ENCODE results near the gene PPP5C. TPM values are rescaled to one million over a fixed set of nuclear protein-coding genes. Genes with fewer than 3 reads are reported as not detected.

PPP5C gene
- total RNA-seq, 1 experiment from 2014 or later = 79.9 TPM

DNA sequence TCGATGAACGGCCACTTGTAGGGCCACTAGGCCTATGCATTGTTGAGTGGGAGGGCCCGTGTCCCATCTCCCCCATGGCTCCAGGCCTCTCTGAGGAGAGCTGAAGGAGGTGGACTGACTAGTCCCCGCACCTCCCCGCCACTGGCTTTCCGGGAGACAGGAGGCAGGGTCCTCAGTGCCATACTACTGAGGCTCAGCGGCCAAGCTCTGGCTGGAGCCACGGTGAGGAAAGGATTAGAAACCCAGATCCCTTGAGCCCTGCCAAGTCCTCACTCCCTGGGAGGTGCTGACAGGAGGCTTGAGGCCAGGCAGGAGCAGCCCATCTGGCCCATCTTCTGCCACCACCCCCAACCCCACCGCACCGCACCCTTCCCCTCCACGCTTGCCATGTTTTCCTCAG is 37.5 kb downstream of the PPP5C start:
- Histone ChIP-seq H3K36me3 (ENCODE audit: low read depth, low read length) (peaks cover 10% of the 10 kb centered on the region), H2AFZ (ENCODE audit: low read length) (no peak overlapping the region), H3K27me3 (ENCODE audit: low read length) (no peaks in the 10 kb centered on the region), H3K9me3 (ENCODE audit: low read length) (no peaks in the 10 kb centered on the region), H3K4me2 (ENCODE audit: low read length) (no peak overlapping the region), H4K20me1 (ENCODE audit: low read length) (0 out of 2 replicates have a peak, but pooled peaks cover 4% of the 10 kb centered on the region), H3F3A (ENCODE audit: low read length, unreplicated experiment) (no peaks in the 10 kb centered on the region), H3K79me2 (ENCODE audit: low read length) (peaks cover 10% of the 10 kb centered on the region; the same call in 1 of the 2 replicates), H3K4me3 (ENCODE audit: low read length) (no peak overlapping the region), H3K9me2 (replicated peaks; ENCODE audit: low read length) (no peaks in the 10 kb centered on the region), H3K4me1 (ENCODE audit: insufficient read depth, low read length) (no peaks in the 10 kb centered on the region), H3K27ac (ENCODE audit: low read length) (no peak overlapping the region), H3K9ac (ENCODE audit: low read length) (no peak overlapping the region)
- TF ChIP-seq EZH2 (IDR thresholded peaks at IDR 0.05; ENCODE audit: low read length, unreplicated experiment) (no peak), EZH2phosphoT487 (IDR thresholded peaks at IDR 0.05; ENCODE audit: borderline replicate concordance, low read length) (no peak)
- TF ChIP-seq, protein P1, sequence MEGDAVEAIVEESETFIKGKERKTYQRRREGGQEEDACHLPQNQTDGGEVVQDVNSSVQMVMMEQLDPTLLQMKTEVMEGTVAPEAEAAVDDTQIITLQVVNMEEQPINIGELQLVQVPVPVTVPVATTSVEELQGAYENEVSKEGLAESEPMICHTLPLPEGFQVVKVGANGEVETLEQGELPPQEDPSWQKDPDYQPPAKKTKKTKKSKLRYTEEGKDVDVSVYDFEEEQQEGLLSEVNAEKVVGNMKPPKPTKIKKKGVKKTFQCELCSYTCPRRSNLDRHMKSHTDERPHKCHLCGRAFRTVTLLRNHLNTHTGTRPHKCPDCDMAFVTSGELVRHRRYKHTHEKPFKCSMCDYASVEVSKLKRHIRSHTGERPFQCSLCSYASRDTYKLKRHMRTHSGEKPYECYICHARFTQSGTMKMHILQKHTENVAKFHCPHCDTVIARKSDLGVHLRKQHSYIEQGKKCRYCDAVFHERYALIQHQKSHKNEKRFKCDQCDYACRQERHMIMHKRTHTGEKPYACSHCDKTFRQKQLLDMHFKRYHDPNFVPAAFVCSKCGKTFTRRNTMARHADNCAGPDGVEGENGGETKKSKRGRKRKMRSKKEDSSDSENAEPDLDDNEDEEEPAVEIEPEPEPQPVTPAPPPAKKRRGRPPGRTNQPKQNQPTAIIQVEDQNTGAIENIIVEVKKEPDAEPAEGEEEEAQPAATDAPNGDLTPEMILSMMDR (conservative IDR thresholded peaks at IDR 0.05; ENCODE audit: low read depth, low read length) = no peak
- CTCF ChIA-PET = no interaction called here
- ATAC-seq (no peak), DNase-seq (no peak)
- POLR2A ChIA-PET (ENCODE audit: unreplicated experiment) = no interaction called here
- intact Hi-C loops (cut with micrococcal nuclease) = no loop called here
- no TSS peak for BruUV-seq (replicated peaks)

DNA sequence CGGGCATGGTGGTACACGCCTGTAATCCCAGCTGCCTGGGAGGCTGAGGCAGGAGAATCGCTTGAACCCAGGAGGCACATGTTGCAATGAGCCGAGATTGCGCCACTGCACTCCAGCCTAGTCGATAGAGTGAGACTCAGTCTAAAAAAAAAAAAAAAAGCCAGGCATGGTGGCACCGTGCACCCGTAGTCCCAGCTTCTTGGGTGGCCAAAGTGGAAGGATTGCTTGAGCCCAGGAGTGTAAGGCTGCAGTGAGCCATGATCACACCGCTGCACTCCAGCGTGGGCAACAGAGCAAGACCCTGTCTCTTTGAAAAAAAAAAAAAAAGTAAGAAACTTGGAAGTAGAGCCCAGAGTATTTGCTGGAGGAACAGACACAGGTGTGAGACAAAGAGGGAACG is 38.7 kb downstream of the PPP5C start:
- 0 out of 2 replicates have a peak, but pooled peaks cover 2% of the 10 kb centered on the region for H4K20me1 ChIP-seq (ENCODE audit: low read length)
- no TSS peak for BruUV-seq (replicated peaks)
- H3K27ac ChIP-seq (ENCODE audit: low read length) = no peak overlapping the region
- H3K36me3 ChIP-seq (ENCODE audit: low read depth, low read length) = peaks cover 10% of the 10 kb centered on the region
- H3K9me3 ChIP-seq (ENCODE audit: low read length) = no peaks in the 10 kb centered on the region
- H3K9ac ChIP-seq (ENCODE audit: low read length) = no peak overlapping the region
- no peak overlapping the region for H3K4me2 ChIP-seq (ENCODE audit: low read length)
- no peak overlapping the region for H2AFZ ChIP-seq (ENCODE audit: low read length)
- intact Hi-C loops (cut with micrococcal nuclease) = no loop called here
- no peak overlapping the region for H3K4me3 ChIP-seq (ENCODE audit: low read length)
- DNase-seq (no peak), ATAC-seq (no peak)
- CTCF ChIA-PET = interaction anchor here (0.6 kb wide), 1 partner anchor 47 kb away, joined by 18 read pairs; no protein-coding TSS in a partner anchor
- no peaks in the 10 kb centered on the region for H3K4me1 ChIP-seq (ENCODE audit: insufficient read depth, low read length)
- TF ChIP-seq EZH2 (IDR thresholded peaks at IDR 0.05; ENCODE audit: low read length, unreplicated experiment) (no peak), EZH2phosphoT487 (IDR thresholded peaks at IDR 0.05; ENCODE audit: borderline replicate concordance, low read length) (no peak)
- TF ChIP-seq, protein P1 (conservative IDR thresholded peaks at IDR 0.05; ENCODE audit: low read depth, low read length) = no peak
- H3F3A ChIP-seq (ENCODE audit: low read length, unreplicated experiment) = no peaks in the 10 kb centered on the region
- POLR2A ChIA-PET (ENCODE audit: unreplicated experiment) = no interaction called here
- H3K9me2 ChIP-seq (replicated peaks; ENCODE audit: low read length) = no peaks in the 10 kb centered on the region
- peaks cover 4% of the 10 kb centered on the region; the same call in 1 of the 2 replicates for H3K79me2 ChIP-seq (ENCODE audit: low read length)
- H3K27me3 ChIP-seq (ENCODE audit: low read length) = no peaks in the 10 kb centered on the region

DNA sequence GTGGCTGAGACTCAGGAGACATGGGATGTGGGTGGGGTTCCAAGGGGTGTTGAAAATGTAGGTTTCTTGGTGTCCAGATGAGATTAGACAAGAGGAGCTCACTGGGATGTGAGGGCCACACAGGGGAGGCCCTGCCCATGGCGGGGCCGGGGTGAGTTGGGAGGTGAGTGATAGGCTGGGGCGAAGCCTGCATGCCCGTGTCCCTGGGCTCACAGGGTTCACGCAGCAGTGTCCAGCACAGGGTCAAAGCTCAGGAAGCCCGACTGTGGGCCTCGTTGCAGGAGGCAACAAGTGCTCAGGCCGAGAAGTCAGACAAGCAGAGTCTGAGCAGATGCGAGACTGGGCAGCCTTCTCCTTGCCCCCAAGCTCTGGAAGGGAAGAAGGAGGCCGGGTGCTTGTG is 39.3 kb downstream of the PPP5C start:
- H3K79me2 ChIP-seq (ENCODE audit: low read length) = peaks cover 1% of the 10 kb centered on the region; the same call in 1 of the 2 replicates
- H3F3A ChIP-seq (ENCODE audit: low read length, unreplicated experiment) = no peaks in the 10 kb centered on the region
- no peak overlapping the region for H3K4me2 ChIP-seq (ENCODE audit: low read length)
- H2AFZ ChIP-seq (ENCODE audit: low read length) = no peak overlapping the region
- intact Hi-C loops (cut with micrococcal nuclease) = no loop called here
- ChIA-PET POLR2A (ENCODE audit: unreplicated experiment) (no interaction called here), CTCF (interaction anchor here (0.6 kb wide), 1 partner anchor 46 kb away, joined by 18 read pairs; no protein-coding TSS in a partner anchor)
- H3K9ac ChIP-seq (ENCODE audit: low read length) = no peak overlapping the region
- no peak overlapping the region for H3K4me3 ChIP-seq (ENCODE audit: low read length)
- no peaks in the 10 kb centered on the region for H4K20me1 ChIP-seq (ENCODE audit: low read length)
- ATAC-seq = no peak
- no peak overlapping the region for H3K27ac ChIP-seq (ENCODE audit: low read length)
- no peak for DNase-seq
- H3K4me1 ChIP-seq (ENCODE audit: insufficient read depth, low read length) = no peaks in the 10 kb centered on the region
- TF ChIP-seq EZH2phosphoT487 (IDR thresholded peaks at IDR 0.05; ENCODE audit: borderline replicate concordance, low read length) = no peak
- no peak for TF ChIP-seq EZH2 (IDR thresholded peaks at IDR 0.05; ENCODE audit: low read length, unreplicated experiment)
- TF ChIP-seq, protein P1 (conservative IDR thresholded peaks at IDR 0.05; ENCODE audit: low read depth, low read length) = no peak
- no TSS peak for BruUV-seq (replicated peaks)
- H3K36me3 ChIP-seq (ENCODE audit: low read depth, low read length) = peaks cover 8% of the 10 kb centered on the region
- H3K9me2 ChIP-seq (replicated peaks; ENCODE audit: low read length) = no peaks in the 10 kb centered on the region
- H3K9me3 ChIP-seq (ENCODE audit: low read length) = no peaks in the 10 kb centered on the region
- H3K27me3 ChIP-seq (ENCODE audit: low read length) = no peaks in the 10 kb centered on the region

Data from PC-3 (cell line).